ENCODE results near the gene KCNQ1. TPM values are rescaled to one million over a fixed set of nuclear protein-coding genes. Genes with fewer than 3 reads are reported as not detected.

Gene KCNQ1
- total and polyA plus RNA-seq, 2 donors (not counting 3 experiments of a cell fraction or from before 2014, with no cell fraction given) = 0.07 to 0.09 TPM

GRCh38 chr11:2789791-2790567 is 345.2 kb downstream of the KCNQ1 start:
- H3K79me2 ChIP-seq (ENCODE audit: control insufficient read depth, insufficient read depth, low read length) = no peaks in the 10 kb centered on the region
- H3K4me3 ChIP-seq (replicated peaks in 1 of 3; ENCODE audit: insufficient read depth in 1 of 3, low read depth in 1 of 3, low read length in 3 of 3) = no peak overlapping the region
- no peak overlapping the region for H3K4me2 ChIP-seq (ENCODE audit: insufficient read depth, low read length)
- peaks cover 0 to 7% of the 10 kb centered on the region in 2 experiments for H3K27me3 ChIP-seq (ENCODE audit: control insufficient read depth in 2 of 2, insufficient read depth in 2 of 2, low read length in 2 of 2)
- POLR2A ChIA-PET = no interaction called here
- FAIRE-seq (no peak), DNase-seq (ENCODE audit: low read depth, low spot score) (no peak)
- intact Hi-C loops (cut with micrococcal nuclease) (no loop called here), dilution Hi-C loops (cut with MboI; ENCODE audit: extremely low pct_ligation_motif_present, low sequenced_read_pairs) (no loop called here)
- TF ChIP-seq FOS (IDR thresholded peaks at IDR 0.05; ENCODE audit: borderline replicate concordance, insufficient read depth, low read length) (no peak), POLR2A (IDR thresholded peaks at IDR 0.05; ENCODE audit: low read depth, low read length) (no peak), EZH2 (IDR thresholded peaks at IDR 0.05; ENCODE audit: borderline replicate concordance, low read depth, low read length, severe bottlenecking) (no peak), MYC (IDR thresholded peaks at IDR 0.05; ENCODE audit: low read depth, low read length) (no peak), JUN (IDR thresholded peaks at IDR 0.05; ENCODE audit: borderline replicate concordance, insufficient read depth, insufficient read length, low read depth) (no peak), GATA2 (IDR thresholded peaks at IDR 0.05; ENCODE audit: insufficient read depth, insufficient read length, low read depth, low read length) (no peak), CTCF (IDR thresholded peaks at IDR 0.05; ENCODE audit: extremely low read depth in 1 of 2, insufficient read depth in 1 of 2, low read depth in 1 of 2, low read length in 2 of 2) (no peak), POLR2AphosphoS5 (IDR thresholded peaks at IDR 0.05; ENCODE audit: insufficient read depth, low read depth, low read length) (no peak), MAX (IDR thresholded peaks at IDR 0.05; ENCODE audit: insufficient read depth, insufficient read length) (no peak)
- no peaks in the 10 kb centered on the region for H3K9me1 ChIP-seq (replicated peaks; ENCODE audit: control insufficient read depth, extremely low read depth, insufficient read depth, low read length)
- no peak overlapping the region for H2AFZ ChIP-seq (ENCODE audit: low read depth, low read length)
- CTCF ChIA-PET = no interaction called here
- H3K36me3 ChIP-seq (ENCODE audit: control insufficient read depth in 2 of 2, extremely low read depth in 1 of 2, insufficient read depth in 2 of 2, low read length in 2 of 2) = no peaks in the 10 kb centered on the region
- no TSS peak for BruUV-seq (replicated peaks)
- no peaks in the 10 kb centered on the region for H3K4me1 ChIP-seq (ENCODE audit: control insufficient read depth, extremely low read depth, insufficient read depth, low read length)
- H3K27ac ChIP-seq (ENCODE audit: insufficient read depth, low read depth, low read length) = no peak overlapping the region
- H3K9me3 ChIP-seq (replicated peaks; ENCODE audit: control insufficient read depth, insufficient read depth, low read length) = no peaks in the 10 kb centered on the region
- H4K20me1 ChIP-seq (replicated peaks; ENCODE audit: control insufficient read depth, extremely low read depth, insufficient read depth, low read length) = no peaks in the 10 kb centered on the region
- no peak overlapping the region for H3K9ac ChIP-seq (replicated peaks; ENCODE audit: extremely low read depth, insufficient read depth, low read length)
